Non-pigmented ciliary epithelial cell (primary cell): Measurements from ENCODE around the gene MINDY4B.

ENCODE experiments used
- DNase-seq: peaks from one replicate; pipeline ENCODE4 v3.0.0-alpha.2; 2010; ENCODE audit warnings: low read depth

MINDY4B gene

DNA sequence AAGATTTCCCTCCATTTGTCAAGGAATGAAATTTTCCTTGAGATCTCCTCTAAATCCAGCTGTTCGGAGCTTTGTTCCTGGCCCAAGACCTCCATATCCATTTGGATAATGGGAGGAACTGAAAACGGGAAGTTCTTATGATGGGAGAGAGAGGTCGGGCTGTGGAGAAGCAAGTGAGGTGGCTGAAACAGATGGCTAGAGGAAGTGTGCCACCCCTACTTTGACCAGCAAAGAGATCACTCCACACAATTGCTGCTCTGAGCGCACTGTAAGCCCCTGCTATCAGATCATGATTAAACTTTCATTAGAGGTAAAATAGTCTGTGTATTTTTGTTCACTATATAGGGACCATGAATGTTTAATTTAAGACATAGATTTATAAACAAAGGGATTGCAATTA is at the start of gene MINDY4B:
TSS of gene MINDY4B (minus strand) at position 101 of the 400 bp plus-strand sequence. CDS start at position 101, 0 bp downstream.
- DNase-seq, result no peak

DNA sequence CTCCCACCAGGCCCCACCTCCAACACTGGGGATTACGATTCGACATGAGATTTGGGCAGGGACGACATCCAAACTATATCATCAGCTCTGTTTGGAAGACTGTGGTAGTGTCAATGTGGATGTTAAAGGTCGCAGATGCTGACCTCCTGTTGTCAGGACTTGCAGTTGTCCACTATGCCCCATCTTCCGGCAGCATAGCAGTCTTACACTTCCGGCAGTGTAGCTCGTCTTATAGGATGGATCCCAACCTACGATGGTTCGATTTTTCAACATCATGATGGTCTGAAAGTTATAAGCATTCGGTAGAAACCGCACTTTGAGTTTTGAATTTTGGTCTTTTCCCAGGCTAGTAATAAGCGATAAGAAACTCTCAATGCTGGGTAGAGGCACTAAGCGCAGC is 46.7 kb upstream of the MINDY4B start:
- no peak for DNase-seq

DNA sequence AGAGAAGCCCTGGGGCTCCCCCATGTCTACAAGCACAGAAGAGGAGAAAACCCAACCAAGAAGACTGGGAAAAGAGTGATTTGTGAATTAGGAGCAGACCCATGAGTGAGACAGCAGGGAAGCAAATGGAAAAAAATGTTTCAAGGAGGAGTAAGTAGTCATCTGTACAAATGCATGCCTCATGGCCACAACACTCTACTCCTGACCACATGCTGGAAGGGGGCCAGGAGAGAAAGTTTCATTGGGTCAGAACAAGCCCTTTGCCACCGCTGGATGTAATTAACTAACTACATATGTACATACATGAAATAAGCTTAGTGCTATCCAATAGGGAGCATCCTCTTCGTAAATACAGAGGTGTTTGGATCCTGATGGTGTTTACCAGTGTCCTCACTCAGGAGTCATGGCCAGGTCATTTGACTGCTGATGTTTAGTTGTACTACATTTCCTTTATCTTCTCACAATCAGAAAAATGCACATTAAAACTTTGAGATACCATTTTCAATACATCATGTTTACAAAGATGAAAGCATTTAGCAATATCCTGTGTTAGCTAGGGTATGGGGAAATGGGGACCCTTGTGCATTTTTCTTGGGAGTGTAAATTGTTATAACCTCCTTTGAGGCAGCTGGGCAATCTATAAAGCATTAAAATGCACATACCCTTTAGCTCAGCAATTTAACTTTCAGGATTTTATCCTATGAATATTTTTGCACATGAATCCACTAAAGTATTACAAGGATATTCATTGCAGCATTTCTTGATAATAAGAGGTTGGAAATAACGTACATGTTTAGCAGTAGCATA is 40.2 kb upstream of the MINDY4B start:
- DNase-seq, result peak; percentile 73

DNA sequence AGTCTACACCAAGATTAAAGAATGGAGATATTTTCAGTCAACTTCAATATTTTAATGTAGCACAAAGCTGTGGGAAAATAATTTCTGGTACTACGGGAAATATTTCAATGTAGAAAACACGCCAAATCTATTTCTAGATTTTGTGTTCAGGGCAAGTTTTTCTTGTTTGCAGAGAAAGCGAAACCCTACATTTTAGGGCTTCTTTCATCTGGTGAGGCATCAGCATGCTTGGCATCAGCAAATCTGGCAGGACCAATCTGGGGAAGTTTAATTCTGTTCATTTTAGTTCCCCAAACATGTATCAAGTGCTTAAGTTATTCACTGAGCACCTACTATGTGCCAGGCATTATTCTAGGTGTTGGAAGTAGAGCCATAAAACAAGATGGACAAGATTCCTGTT is 37.0 kb upstream of the MINDY4B start:
- DNase-seq, result no peak

DNA sequence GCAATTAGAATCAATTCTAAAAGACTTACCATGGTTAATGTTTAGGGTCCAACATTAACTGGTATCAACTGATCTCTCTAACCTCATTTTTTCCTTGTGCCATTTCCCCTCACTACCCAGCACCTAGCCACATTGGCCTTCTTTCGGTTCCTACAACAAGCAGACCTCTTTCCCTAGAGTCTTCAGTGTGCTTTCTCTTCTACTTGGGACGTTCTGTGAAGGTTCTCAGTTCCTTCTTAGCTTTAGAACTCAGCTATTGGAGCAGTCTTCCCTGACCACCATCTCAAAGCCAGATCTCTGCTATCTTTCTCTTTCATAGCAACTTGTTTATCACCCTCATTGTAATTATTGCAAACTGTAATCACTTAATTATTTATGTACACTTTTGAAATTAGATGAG is 31.5 kb upstream of the MINDY4B start:
- DNase-seq, result no peak

DNA sequence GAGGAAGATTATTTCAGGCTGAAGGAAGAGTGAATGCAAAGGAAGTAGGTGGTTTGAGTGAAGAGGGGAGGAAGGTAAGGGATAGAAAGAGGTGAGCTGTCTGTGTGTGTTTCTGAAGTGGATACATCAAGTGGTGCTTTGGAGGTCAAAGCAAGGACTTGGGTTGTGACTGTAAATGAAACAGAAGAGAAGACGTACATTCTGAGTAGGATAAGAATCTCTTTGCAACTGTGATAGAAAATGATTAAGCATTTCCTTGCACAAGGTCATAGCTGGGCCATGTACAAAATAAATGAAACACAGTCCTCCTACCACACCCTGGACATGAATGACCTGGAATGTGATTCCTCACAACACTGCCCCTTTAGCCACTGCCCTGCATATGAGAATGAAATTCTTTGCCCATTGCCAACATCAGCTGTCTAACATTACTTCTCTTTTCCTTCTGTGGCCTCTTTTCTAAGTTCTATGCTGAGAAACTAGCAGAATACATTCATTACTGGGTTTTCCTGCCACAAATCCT is 28.3 kb upstream of the MINDY4B start:
- DNase-seq, result no peak

DNA sequence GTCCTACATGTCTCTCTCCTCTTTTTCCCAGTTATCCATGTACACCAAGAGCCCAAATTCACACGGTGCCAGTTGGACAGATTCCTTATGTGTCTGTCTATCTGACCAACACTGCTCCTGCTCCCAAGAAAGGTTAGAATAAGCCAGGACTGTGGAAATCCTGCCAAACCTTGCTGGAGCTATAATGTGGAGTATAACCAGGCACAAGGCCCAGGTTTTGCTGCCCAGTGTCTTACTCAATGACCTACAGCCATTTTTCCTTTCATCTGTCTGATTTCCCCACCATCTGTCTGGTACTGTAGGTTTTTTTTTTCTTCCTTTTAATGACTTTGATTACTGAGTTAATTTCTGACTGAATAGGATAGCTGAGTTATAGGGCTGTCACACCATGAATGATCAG is 26.5 kb upstream of the MINDY4B start:
- DNase-seq, result no peak

DNA sequence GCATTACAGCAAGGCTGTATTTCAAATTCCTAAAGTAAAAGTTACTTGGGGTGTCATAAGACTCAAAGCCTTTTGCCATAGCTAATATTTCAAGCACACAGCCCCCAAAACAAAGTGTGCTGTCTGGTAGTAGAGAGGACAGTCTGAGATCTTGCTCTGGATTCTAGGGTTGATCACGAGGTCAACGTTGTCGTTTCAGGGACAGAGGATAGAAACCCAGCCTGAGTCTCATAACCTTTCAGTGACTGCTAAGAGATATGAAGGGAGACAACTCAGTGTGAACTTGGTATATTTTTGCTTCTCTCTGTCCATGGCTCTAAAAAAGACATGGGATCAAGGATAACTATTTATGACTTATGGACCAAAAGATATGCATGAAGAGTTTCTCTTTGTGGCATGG is 25.6 kb upstream of the MINDY4B start:
- no peak for DNase-seq

DNA sequence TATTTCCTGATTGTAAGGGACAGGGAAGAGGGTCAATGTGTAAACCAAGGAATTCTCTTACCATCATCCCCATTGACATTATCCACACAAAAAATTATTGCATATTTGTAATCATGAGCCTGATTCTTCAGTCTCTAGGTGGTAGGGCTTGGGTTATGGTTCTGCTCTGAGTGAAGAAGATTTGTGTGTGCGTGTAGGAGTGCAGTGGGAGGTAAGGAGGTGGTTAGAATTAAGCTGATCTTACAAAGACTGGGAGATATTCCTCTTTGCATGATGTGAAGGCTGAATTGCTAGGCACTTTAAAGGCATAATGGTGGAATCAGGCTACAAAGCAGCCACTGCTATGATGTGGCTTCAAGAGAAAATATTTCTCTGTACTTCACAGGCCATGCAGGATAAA is 23.0 kb upstream of the MINDY4B start:
- DNase-seq, result no peak

DNA sequence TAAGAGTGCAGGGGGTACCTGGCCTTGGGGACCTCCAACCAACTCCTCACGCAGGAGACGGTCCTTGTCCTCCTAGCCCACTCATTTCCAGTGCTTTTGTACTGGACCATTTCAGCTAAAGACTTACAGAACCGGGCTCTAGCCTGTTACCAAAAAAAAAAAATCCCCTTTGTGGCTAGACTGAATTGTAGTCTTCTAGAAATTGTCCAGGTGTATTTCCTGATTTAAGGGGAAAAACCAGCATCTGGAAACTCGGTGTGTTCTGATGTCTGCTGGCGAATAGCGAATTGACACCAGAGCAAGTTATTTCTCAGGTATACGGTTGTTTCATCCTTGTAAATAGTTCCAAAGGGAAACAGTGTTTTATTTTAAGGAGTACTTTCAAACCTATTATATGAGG is 21.1 kb upstream of the MINDY4B start:
- no peak for DNase-seq

DNA sequence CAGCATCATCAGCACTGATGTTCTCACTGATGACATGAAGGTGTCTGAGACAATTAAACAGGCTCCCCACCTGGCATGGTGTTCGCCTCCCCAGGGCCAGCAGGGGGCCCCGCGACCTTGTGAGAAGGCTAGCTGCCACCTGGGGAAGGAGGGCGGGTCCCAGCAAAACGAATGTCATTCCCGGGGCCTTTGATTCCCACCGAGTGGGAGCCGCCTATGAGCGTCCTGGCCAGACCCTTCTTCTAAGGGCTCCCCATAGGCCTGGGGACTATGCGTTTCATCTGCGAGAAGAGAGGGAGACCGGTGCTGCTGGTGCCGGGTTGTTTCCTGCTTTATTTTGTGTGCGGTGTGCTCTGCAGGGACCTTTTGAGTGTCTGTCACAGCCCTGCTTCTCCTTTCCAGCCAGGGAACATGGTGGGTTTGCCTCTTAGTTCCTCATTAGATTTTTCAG is 20.5 kb upstream of the MINDY4B start:
- DNase-seq, result no peak

DNA sequence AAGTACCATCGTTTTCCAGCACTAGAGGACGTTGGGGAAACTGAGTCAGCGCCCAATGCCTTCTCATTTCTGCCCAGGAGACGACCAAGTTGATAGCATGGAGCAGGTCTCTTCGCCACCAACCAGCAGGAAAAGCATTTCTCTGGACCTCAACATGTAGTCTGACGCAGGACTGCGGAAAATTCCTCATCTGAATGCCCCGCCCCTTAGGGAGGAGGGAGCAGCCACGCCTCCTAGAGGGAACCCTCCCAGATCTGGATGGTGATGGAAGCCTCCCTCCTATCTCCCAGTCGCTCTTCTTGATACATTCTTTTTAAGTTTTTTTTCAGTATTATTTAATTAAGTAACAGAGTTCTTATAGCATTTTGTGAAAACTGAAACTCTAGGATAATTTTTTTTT is 17.4 kb upstream of the MINDY4B start:
- no peak for DNase-seq

DNA sequence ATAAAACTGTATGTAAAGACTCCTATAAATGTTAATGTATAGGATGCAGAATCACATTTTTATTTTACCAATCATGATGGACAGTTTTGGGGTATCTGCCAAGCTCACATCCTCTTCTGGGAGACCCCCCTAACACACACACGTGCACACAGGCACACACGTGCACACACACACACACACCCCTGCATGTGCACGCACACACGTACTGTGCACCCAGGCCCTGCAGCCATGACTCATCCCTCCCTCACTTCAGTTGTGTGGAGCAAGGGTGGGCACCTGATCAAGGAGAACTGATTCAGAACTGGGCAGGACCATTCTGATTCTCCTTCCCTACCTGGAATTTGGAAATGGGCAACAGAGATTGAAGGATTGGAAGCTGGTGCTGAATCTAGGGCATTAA is 16.0 kb upstream of the MINDY4B start:
- no peak for DNase-seq

DNA sequence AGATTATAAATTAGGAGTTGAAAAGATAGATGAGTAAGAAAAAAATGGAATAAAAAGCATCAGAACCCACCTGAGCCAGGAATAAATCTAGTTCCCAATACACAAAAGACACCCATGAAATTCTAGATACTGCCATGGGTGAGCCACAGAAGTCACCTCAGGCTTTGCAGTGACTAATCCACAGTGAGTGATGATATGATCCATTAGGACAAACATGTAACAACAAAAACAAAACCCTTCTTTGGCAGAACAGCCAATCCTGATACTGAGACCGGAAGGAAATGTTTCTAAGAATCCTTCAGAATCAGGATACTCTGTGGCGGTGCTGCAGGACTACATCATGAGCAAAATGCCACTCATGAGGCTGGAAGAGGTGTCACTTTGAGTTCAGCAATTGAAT is 15.0 kb upstream of the MINDY4B start:
- no peak for DNase-seq

DNA sequence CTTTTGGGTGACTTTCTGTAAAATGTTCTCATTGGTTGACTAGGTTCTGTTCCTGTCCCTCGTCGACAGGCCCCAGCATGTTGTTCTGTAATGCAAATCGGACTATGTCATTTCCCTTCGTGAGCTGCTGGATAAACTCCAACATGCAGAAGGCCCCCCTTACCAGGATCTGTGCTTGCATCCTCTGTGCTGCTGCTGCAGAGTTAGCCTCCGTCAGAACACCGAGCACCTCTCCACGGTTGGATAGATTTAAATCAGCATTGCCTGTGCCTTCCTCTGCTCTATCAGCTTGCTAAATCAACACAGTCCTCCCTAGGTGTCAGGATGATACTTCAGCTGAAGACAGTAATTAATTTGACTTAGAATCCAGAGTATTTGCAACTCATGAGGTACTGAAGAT is 12.7 kb upstream of the MINDY4B start:
- no peak for DNase-seq

DNA sequence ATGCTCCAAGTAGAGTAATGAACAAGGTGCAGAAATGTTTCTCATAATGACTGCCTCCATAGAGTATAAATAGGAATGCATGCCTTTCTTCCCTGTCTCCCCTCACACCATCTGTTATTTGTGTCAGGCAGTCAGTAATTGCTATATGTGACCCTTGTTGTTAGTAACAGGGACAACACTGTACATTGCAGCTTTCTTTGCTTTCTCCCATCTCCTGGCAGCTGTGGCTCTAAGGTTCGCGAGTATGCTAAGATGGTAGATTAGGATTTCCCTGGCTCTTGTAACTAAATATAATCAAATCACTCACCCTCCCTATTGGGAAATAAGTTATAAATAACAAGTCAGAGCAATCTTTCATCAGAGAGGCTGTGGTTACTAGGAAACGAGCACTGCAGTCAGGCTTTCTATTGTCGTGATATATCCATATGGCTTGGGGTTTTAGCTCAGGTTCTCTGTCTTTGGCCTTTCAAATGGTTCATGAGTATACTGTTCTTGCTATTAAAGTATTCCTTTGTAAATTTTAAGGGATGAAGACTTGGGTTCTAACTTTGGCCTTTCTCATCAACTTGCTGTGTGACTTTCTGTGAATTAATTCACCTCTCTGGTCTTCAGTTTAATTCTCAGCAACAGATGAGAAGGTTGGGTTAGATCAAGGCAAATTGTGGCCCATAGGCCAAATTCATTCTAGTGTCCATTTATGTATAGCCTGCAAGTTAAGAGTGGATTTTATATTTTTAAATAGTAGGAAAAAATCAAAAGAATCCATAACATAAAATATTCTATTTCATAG is 8.1 kb upstream of the MINDY4B start:
- DNase-seq, result no peak

DNA sequence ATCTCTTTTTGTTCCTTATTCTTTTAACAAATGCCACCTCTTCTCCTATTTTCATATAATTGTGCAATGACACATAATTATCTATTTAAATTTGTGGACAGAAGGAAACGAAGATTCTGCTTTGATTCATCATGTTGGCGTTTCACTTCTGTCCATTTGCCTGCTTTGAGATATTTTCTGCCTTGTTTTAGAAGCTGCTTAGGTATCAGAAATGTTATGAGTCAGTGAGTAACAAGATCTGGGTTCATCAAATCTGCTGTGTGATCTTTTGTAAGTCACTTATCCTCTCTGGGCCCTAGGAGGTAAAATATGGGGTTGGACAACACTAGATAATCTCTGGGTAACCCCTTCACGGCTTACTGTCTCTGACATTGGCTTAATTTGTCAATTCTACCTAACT is 7.3 kb upstream of the MINDY4B start:
- DNase-seq, result no peak

DNA sequence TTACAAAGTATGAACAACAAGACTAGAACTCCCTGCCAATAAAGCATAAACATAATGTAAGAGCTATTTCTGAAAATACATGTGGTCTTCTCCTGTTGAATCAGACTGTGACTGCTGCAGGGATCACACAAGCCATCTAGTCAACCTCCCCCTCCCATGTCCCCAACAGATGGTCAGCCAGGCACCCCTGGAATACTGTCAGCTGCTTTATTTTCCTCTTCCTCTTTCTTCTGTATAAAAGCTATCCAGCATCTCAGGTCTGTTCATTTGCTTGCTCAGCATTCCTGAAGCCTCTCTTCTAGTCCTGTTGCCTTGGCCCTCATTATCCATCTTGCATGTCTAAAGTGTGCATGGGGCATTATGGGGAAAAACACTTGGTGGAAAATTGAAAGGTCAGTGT is 6.5 kb upstream of the MINDY4B start:
- DNase-seq, result no peak

DNA sequence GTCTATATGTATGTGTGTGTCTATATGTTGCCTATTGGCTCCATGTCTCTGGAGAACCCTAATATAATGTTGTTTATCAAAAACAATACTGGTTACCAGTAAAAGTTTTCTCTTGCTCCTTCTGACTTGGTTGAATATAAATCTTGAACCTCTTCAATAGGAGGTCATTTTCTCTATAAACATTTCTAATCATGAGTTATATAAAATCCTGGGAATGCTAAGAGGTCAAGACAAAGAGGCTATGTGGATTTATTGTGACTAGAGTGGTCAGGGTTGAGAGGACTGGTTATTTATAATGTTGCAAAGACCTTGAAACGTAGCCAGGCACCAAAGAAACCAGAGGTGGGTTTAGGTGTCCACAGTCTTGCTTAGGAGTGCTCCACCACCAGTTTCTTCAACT is 1.2 kb upstream of the MINDY4B start:
- DNase-seq, result no peak

DNA sequence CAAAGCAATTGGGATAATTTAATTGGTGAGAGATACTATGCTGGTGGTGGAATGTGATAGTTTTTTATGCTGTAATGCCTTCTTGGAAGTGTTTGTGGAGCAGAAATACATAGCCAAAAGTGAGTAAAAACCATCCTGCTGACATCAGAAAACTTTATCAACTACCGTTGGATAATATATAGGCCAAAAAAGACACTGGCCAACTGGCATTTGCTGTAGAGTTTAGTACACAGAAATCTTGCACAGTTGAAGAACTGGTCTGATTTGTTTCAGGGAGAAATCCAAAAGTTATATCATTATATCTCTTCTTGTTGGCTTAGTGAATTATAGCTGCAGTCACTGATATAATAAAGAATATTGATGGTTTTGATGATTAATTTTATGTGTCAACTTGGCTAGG is 507 bp upstream of the MINDY4B start:
- no peak for DNase-seq

DNA sequence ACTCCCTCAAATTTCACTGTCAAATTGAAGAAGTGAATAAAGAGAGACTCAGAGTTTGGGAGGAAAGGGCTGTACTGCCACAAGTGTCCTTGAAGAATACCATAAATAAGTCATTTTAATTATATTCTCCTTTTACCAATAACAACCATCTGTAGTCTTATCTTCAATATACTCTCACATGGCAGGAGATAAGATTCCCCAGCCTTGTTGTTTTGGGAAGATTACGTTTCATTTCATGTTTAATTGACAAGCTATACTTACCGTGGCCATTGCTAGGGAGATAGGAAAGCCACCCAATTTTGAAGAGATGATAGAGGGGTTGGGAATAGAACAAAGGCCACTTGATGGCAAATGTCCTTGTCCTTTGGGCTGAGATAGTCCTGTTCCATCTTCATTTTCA is 2.3 kb downstream of the MINDY4B start:
- DNase-seq, result no peak

DNA sequence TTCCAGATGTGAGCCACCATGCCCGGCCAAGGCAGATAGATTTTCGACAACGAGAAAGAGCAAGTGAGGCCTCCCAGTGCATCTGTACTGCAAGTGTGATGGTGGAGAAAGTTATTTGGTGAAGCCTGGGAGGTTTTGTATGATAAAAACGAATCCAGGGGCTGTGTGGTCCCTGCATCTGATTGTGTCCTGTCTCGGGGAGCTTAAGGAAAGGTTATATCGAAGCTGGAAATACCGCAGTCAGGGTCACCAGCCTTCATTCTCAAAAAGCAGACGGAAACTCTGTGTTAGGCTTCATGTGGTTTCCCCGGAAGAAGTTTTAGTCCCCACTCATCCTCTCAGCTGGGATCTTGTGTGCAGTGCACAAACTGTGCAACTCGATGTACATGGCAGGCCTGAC is 3.4 kb downstream of the MINDY4B start:
- DNase-seq, result no peak

DNA sequence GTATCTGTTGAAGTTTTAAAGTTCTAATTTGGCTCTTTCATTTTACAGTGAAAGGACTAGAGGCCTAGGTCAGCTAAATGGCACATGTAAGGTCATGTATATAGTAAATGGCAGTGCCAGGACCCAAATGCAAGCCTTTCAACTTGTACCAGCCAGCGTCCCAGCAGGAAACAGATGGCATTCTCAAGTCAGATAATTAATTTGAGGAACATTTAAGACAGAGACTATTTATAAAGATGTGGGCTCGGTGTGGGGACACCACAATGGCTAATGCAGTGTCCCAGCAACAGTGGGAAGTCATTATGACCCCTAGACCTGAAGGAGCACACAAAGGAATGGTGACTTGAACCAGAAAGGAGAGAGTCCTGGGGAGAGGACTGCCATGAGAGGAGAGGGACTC is 6.1 kb downstream of the MINDY4B start:
- DNase-seq, result no peak
